Endothelial cell of umbilical vein (primary cell): ENCODE results near the gene CYP3A5. TPM values are rescaled to one million over a fixed set of nuclear protein-coding genes. Genes with fewer than 3 reads are reported as not detected.

ENCODE experiments used
- BruUV-seq: library from RNA; stranded (reverse); fragments of 400-500 nt; replicated peaks from 2 replicates; lab custom pipeline; 2021; lab: Mats Ljungman, UMichigan
- CTCF ChIA-PET: fragments of 300-600, 350-600 bp; sonication (Branson Sonifier 250); formaldehyde crosslinking; loops from one replicate; lab custom pipeline; 2021; ENCODE audit warnings: antibody characterized with exemption, inconsistent platforms; lab: Charles Lee
- POLR2A ChIA-PET: fragments of 300-600, 350-600 bp; sonication (Branson Sonifier 250); formaldehyde crosslinking; loops from one replicate; lab custom pipeline; 2021; ENCODE audit warnings: antibody characterized with exemption, inconsistent platforms; lab: Charles Lee
- DNase-seq: peaks from one replicate; pipeline ENCODE4 v3.0.0-alpha.2; 2011; ENCODE audit warnings: low read depth, low spot score
- FAIRE-seq: peaks from 2 replicates; lab custom pipeline; 2011; peaks lifted over from hg19 to GRCh38; lab: Jason Lieb, UNC
- H2AFZ ChIP-seq: 2 replicates; pipeline ENCODE4 v1.6.0; 2012; ENCODE audit warnings: low read depth, low read length, control low read depth, inconsistent platforms
- H3K27ac ChIP-seq: 2 replicates; pipeline ENCODE4 v1.5.1; 2011; ENCODE audit warnings: low read depth, mild to moderate bottlenecking, control low read depth, low read length, moderate library complexity; ENCODE audit not compliant: insufficient read depth
- H3K27me3 ChIP-seq, 2 experiments: 2 replicates each; pipeline versions ENCODE4 v1.6.0 to v1.6.1; 2011; ENCODE audit warnings: low read length in 2 of 2, mixed read lengths in 1 of 2; ENCODE audit not compliant: control insufficient read depth in 2 of 2, insufficient read depth in 2 of 2
- H3K36me3 ChIP-seq, 2 experiments: 2 replicates in 1 of 2; 3 replicates in 1 of 2; pipeline ENCODE4 v1.5.1; 2011; ENCODE audit warnings: low read length in 2 of 2, mild to moderate bottlenecking in 1 of 2, moderate library complexity in 1 of 2; ENCODE audit not compliant: control insufficient read depth in 2 of 2, insufficient read depth in 2 of 2; ENCODE audit errors: extremely low read depth in 1 of 2
- H3K4me1 ChIP-seq: 3 replicates; pipeline ENCODE4 v1.5.1; 2011; ENCODE audit warnings: mild to moderate bottlenecking, low read length; ENCODE audit not compliant: control insufficient read depth, insufficient read depth; ENCODE audit errors: extremely low read depth
- H3K4me2 ChIP-seq: 2 replicates; pipeline ENCODE4 v1.6.1; 2011; ENCODE audit warnings: low read length, control low read depth, mixed read lengths; ENCODE audit not compliant: insufficient read depth
- H3K4me3 ChIP-seq, 3 experiments: fragments of 200-600 bp in 1 of 3; sonication (generic), shearing (Covaris generic) in 1 of 3; replicated peaks in 1 of 3; 2 replicates each; pipeline ENCODE4 v1.5.1; 2011 to 2016; ENCODE audit warnings: control low read depth in 3 of 3, low read length in 3 of 3, mild to moderate bottlenecking in 2 of 3, inconsistent platforms in 1 of 3, low read depth in 1 of 3, moderate library complexity in 1 of 3; ENCODE audit not compliant: insufficient read depth in 1 of 3
- H3K79me2 ChIP-seq: 2 replicates; pipeline ENCODE4 v1.6.0; 2012; ENCODE audit warnings: low read length, inconsistent platforms; ENCODE audit not compliant: control insufficient read depth, insufficient read depth
- H3K9ac ChIP-seq: replicated peaks from 2 replicates; pipeline ENCODE3; 2011; ENCODE audit warnings: low read length, control low read depth; ENCODE audit not compliant: insufficient read depth; ENCODE audit errors: extremely low read depth
- H3K9me1 ChIP-seq: replicated peaks from 3 replicates; pipeline ENCODE4 v1.6.0; 2011; ENCODE audit warnings: mild to moderate bottlenecking, low read length; ENCODE audit not compliant: control insufficient read depth, insufficient read depth; ENCODE audit errors: extremely low read depth
- H3K9me3 ChIP-seq: replicated peaks from 2 replicates; pipeline ENCODE4 v1.5.1; 2012; ENCODE audit warnings: low read length, inconsistent platforms; ENCODE audit not compliant: control insufficient read depth, insufficient read depth
- H4K20me1 ChIP-seq: replicated peaks from 2 replicates; pipeline ENCODE3; 2011; ENCODE audit warnings: mild to moderate bottlenecking, low read length; ENCODE audit not compliant: control insufficient read depth, insufficient read depth; ENCODE audit errors: extremely low read depth
- EZH2 ChIP-seq: IDR thresholded peaks from 2 replicates; pipeline ENCODE4 v1.6.1; 2012; ENCODE audit warnings: borderline replicate concordance, low read depth, mild to moderate bottlenecking, moderate library complexity, low read length, inconsistent platforms; ENCODE audit not compliant: severe bottlenecking
- FOS ChIP-seq: IDR thresholded peaks from 2 replicates; pipeline ENCODE4 v1.6.1; 2011; ENCODE audit warnings: mild to moderate bottlenecking, low read length, moderate library complexity, borderline replicate concordance; ENCODE audit not compliant: insufficient read depth
- JUN ChIP-seq: IDR thresholded peaks from 2 replicates; pipeline ENCODE4 v1.6.1; 2011; ENCODE audit warnings: borderline replicate concordance, low read depth; ENCODE audit not compliant: insufficient read length, insufficient read depth
- POLR2A ChIP-seq: IDR thresholded peaks from 2 replicates; pipeline ENCODE4 v1.6.1; 2012; ENCODE audit warnings: low read depth, mild to moderate bottlenecking, control low read depth, low read length
- POLR2AphosphoS5 ChIP-seq: IDR thresholded peaks from 2 replicates; pipeline ENCODE4 v1.6.1; 2012; ENCODE audit warnings: low read depth, mild to moderate bottlenecking, control low read depth, low read length, moderate library complexity; ENCODE audit not compliant: insufficient read depth
- dilution Hi-C: fragments of 300-500 bp; cut with MboI; formaldehyde crosslinking; loops from one replicate; pipeline ENCODE4 v1.15.0; 2019; ENCODE audit warnings: low sequenced_read_pairs; ENCODE audit not compliant: extremely low pct_ligation_motif_present
- intact Hi-C: fragments of 100-400 bp; cut with micrococcal nuclease; formaldehyde crosslinking; loops from one replicate; pipeline ENCODE4 v1.10.0; 2022
- polyA plus RNA-seq, 4 experiments: library from polyadenylated mRNA; depleted of rRNA in 3 of 4; stranded (reverse) in 3 of 4; unstranded in 1 of 4; fragments of >200 nt; gene quantifications; 2 replicates each; pipeline versions ENCODE4 v1.2.1 to v1.2.3, GENCODE V29; 2011 to 2012; ENCODE audit warnings: missing spikeins in 1 of 4
- total RNA-seq: library from RNA; stranded (reverse); gene quantifications from 2 replicates; pipeline ENCODE4 v1.2.3, GENCODE V29; 2021
- TF ChIP-seq, protein P1 (sequence below), 2 donors: IDR thresholded peaks; 1 replicate in 1 of 2; 2 replicates in 1 of 2; pipeline ENCODE4 v1.5.1; 2011; ENCODE audit warnings: low read length in 2 of 2, mild to moderate bottlenecking in 2 of 2, moderate library complexity in 2 of 2, control low read depth in 1 of 2, inconsistent platforms in 1 of 2, low read depth in 1 of 2; ENCODE audit not compliant: insufficient read depth in 1 of 2; ENCODE audit errors: extremely low read depth in 1 of 2

CYP3A5 gene
- total and polyA plus RNA-seq, 2 donors (not counting 3 experiments of a cell fraction or from before 2014, with no cell fraction given), result not detected

DNA sequence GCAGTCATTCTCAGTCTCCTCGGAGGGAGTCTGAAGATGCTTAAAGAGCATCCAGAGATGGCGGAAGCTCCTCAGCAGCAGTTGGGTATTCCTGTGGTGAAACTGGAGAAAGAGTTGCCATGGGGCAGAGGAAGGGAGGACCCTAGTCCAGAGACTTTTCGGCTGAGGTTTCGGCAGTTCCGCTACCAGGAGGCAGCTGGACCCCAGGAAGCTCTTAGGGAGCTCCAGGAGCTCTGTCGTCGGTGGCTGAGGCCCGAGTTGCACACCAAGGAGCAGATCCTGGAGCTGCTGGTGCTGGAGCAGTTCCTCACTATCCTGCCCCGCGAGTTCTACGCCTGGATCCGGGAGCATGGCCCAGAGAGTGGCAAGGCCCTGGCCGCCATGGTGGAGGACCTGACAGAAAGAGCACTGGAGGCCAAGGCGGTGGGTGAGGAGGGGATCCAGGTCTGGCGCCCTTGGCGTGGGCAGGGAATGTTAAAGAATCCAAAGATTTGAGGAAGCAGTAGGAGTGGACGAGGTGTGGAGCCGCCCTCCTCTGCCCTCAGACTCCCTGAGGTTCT lies 60.1 kb downstream of the CYP3A5 start:
- H3K4me3 ChIP-seq, result no peak overlapping the region
- dilution Hi-C loops, result no loop called here
- BruUV-seq, result no TSS peak
- no peak overlapping the region for H3K9ac ChIP-seq
- TF ChIP-seq, protein P1, sequence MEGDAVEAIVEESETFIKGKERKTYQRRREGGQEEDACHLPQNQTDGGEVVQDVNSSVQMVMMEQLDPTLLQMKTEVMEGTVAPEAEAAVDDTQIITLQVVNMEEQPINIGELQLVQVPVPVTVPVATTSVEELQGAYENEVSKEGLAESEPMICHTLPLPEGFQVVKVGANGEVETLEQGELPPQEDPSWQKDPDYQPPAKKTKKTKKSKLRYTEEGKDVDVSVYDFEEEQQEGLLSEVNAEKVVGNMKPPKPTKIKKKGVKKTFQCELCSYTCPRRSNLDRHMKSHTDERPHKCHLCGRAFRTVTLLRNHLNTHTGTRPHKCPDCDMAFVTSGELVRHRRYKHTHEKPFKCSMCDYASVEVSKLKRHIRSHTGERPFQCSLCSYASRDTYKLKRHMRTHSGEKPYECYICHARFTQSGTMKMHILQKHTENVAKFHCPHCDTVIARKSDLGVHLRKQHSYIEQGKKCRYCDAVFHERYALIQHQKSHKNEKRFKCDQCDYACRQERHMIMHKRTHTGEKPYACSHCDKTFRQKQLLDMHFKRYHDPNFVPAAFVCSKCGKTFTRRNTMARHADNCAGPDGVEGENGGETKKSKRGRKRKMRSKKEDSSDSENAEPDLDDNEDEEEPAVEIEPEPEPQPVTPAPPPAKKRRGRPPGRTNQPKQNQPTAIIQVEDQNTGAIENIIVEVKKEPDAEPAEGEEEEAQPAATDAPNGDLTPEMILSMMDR (IDR thresholded peaks at IDR 0.05; ENCODE audit: extremely low read depth in 1 of 2, insufficient read depth in 1 of 2, low read depth in 1 of 2, low read length in 2 of 2), result no peak
- TF ChIP-seq EZH2, result no peak
- TF ChIP-seq FOS, result no peak
- no peak for TF ChIP-seq JUN
- TF ChIP-seq POLR2A, result no peak
- no peak for TF ChIP-seq POLR2AphosphoS5
- H2AFZ ChIP-seq, result no peak overlapping the region
- peaks cover 7 to 41% of the 10 kb centered on the region in 2 experiments for H3K36me3 ChIP-seq
- no peak for DNase-seq
- no peaks in the 10 kb centered on the region for H3K9me3 ChIP-seq
- H3K4me1 ChIP-seq, result peaks cover 9% of the 10 kb centered on the region
- CTCF ChIA-PET, result no interaction called here
- no peaks in the 10 kb centered on the region for H3K9me1 ChIP-seq
- intact Hi-C loops, result no loop called here
- peaks cover 10% of the 10 kb centered on the region for H3K79me2 ChIP-seq
- H3K27ac ChIP-seq, result no peak overlapping the region
- no peak overlapping the region for H3K4me2 ChIP-seq
- no peak for FAIRE-seq
- H3K27me3 ChIP-seq, result no peaks in the 10 kb centered on the region
- H4K20me1 ChIP-seq, result no peaks in the 10 kb centered on the region
- POLR2A ChIA-PET, result no interaction called here
